HepG2 (cell line): ENCODE measurements around the gene PSMD12. TPM values are rescaled to one million over a fixed set of nuclear protein-coding genes. Genes with fewer than 3 reads are reported as not detected.
A peak's percentile ranks its signal among the peaks of the same experiment; 100 is the strongest.

Source experiments
- BRF2 ChIP-seq: sonication (generic); formaldehyde crosslinking; IDR thresholded peaks from 2 replicates; pipeline ENCODE4 v1.8.1; 2022; ENCODE audit warnings: mild to moderate bottlenecking, missing genetic modification reagents
- CREM ChIP-seq, 2 experiments: sonication (generic) in 1 of 2; formaldehyde crosslinking in 1 of 2; IDR thresholded peaks; 2 replicates each; pipeline versions ENCODE4 v1.4.0 to v1.6.1; 2016 to 2020; ENCODE audit warnings: antibody characterized with exemption in 1 of 2, mild to moderate bottlenecking in 1 of 2, missing genetic modification reagents in 1 of 2
- ERF ChIP-seq: IDR thresholded peaks from 2 replicates; pipeline ENCODE4 v1.6.1; 2018; ENCODE audit warnings: missing biosample characterization, missing genetic modification reagents
- HOXA5 ChIP-seq: sonication (generic); formaldehyde crosslinking; IDR thresholded peaks from 2 replicates; pipeline ENCODE4 v1.4.0; 2020; ENCODE audit warnings: missing genetic modification reagents
- NCOA2 ChIP-seq: sonication (generic); formaldehyde crosslinking; IDR thresholded peaks from 2 replicates; pipeline ENCODE4 v1.8.0; 2022; ENCODE audit warnings: inconsistent platforms
- NFIB ChIP-seq: sonication (generic); formaldehyde crosslinking; IDR thresholded peaks from 2 replicates; pipeline ENCODE4 v1.9.0; 2021; ENCODE audit warnings: missing genetic modification reagents, mild to moderate bottlenecking, borderline replicate concordance
- SP140L ChIP-seq: sonication (generic); formaldehyde crosslinking; IDR thresholded peaks from 2 replicates; pipeline ENCODE4 v1.4.0; 2020; ENCODE audit warnings: missing genetic modification reagents, borderline replicate concordance
- SRSF4 ChIP-seq: fragments of 200-400 bp; formaldehyde crosslinking; IDR thresholded peaks from one replicate; pipeline ENCODE4 v1.6.1; 2018; ENCODE audit warnings: mild to moderate bottlenecking, low read depth, low read length, moderate library complexity; ENCODE audit not compliant: poor library complexity, severe bottlenecking
- WIZ ChIP-seq: sonication (generic); formaldehyde crosslinking; IDR thresholded peaks from 2 replicates; pipeline ENCODE4 v1.5.1; 2020; ENCODE audit warnings: mild to moderate bottlenecking, missing genetic modification reagents
- ZBTB25 ChIP-seq: IDR thresholded peaks from 2 replicates; pipeline ENCODE4 v1.6.1; 2018; ENCODE audit warnings: missing genetic modification reagents
- ZFP41 ChIP-seq: sonication (generic); formaldehyde crosslinking; IDR thresholded peaks from 2 replicates; pipeline ENCODE4 v1.4.0; 2020; ENCODE audit warnings: mild to moderate bottlenecking, missing genetic modification reagents, borderline replicate concordance
- ZNF329 ChIP-seq: sonication (generic); formaldehyde crosslinking; IDR thresholded peaks from 2 replicates; pipeline ENCODE4 v1.9.0; 2021; ENCODE audit warnings: low read depth, mild to moderate bottlenecking, missing genetic modification reagents
- ZNF335 ChIP-seq: sonication (generic); formaldehyde crosslinking; IDR thresholded peaks from 2 replicates; pipeline ENCODE4 v1.4.0; 2020; ENCODE audit warnings: missing genetic modification reagents
- ZNF354B ChIP-seq: sonication (generic); formaldehyde crosslinking; IDR thresholded peaks from 2 replicates; pipeline ENCODE4 v1.8.0; 2022; ENCODE audit warnings: mild to moderate bottlenecking, missing genetic modification reagents
- ZNF550 ChIP-seq: sonication (generic); formaldehyde crosslinking; IDR thresholded peaks from 2 replicates; pipeline ENCODE4 v1.4.0; 2020; ENCODE audit warnings: mild to moderate bottlenecking, missing genetic modification reagents, borderline replicate concordance
- ZNF576 ChIP-seq: sonication (generic); formaldehyde crosslinking; IDR thresholded peaks from 2 replicates; pipeline ENCODE4 v1.4.0; 2020; ENCODE audit warnings: mild to moderate bottlenecking, missing genetic modification reagents
- ZNF609 ChIP-seq: sonication (generic); formaldehyde crosslinking; IDR thresholded peaks from 2 replicates; pipeline ENCODE4 v1.4.0; 2020; ENCODE audit warnings: mild to moderate bottlenecking, missing genetic modification reagents, borderline replicate concordance
- ZNF660 ChIP-seq: sonication (generic); formaldehyde crosslinking; IDR thresholded peaks from 2 replicates; pipeline ENCODE4 v1.5.1; 2020; ENCODE audit warnings: mild to moderate bottlenecking, low read depth, missing genetic modification reagents, borderline replicate concordance
- ZXDC ChIP-seq: sonication (generic); formaldehyde crosslinking; IDR thresholded peaks from 2 replicates; pipeline ENCODE4 v1.5.0; 2020; ENCODE audit warnings: mild to moderate bottlenecking, missing genetic modification reagents
- polyA plus RNA-seq, 8 experiments: library from polyadenylated mRNA; depleted of rRNA in 3 of 8; stranded (reverse) in 7 of 8; unstranded in 1 of 8; fragments of >200 nt; fragmentation: Illumina TruSeq in 4 of 8; extraction: Trizol in 4 of 8; gene quantifications; 2 replicates each; pipeline versions ENCODE4 v1.2.1 to v1.2.3, GENCODE V29; 2011 to 2016; ENCODE audit warnings: low read depth in 4 of 8, missing spikeins in 1 of 8, mixed read lengths in 1 of 8; ENCODE audit not compliant: insufficient read depth in 1 of 8
- total RNA-seq, 5 experiments: library from RNA; depleted of rRNA; stranded (reverse); fragments of >200 nt; fragmentation: Illumina TruSeq; extraction: Trizol; gene quantifications; 2 replicates each; pipeline ENCODE4 v1.2.3, GENCODE V29; 2016; ENCODE audit warnings: low read depth in 1 of 5

PSMD12 gene
- total and polyA plus RNA-seq, 2 of the 13 experiments (the other 11 are each of a cell fraction or from before 2014, with no cell fraction given) = 27.4 to 71.7 TPM

GRCh38 chr17:67390646-67391361 lies 24.4 kb upstream of the PSMD12 start (continued):
- no peak for TF ChIP-seq ZBTB25
- 0 out of 2 replicates have a peak, but pooled peaks have one; percentile 29 for TF ChIP-seq HOXA5
- TF ChIP-seq BRF2 (CRISPR knock-in tag) = no peak
- TF ChIP-seq CREM (IDR thresholded peaks at IDR 0.05) = 0 out of 2 replicates have a peak, but pooled peaks have one; percentile 45
- TF ChIP-seq CREM (CRISPR knock-in tag; IDR thresholded peaks at IDR 0.05) = no peak
- no peak for TF ChIP-seq NFIB (CRISPR knock-in tag)
- TF ChIP-seq ZNF354B (CRISPR knock-in tag) = no peak
- no peak for TF ChIP-seq WIZ
- no peak for TF ChIP-seq SP140L (CRISPR knock-in tag)
- no peak for TF ChIP-seq SRSF4
- TF ChIP-seq ZNF576 = no peak
- no peak for TF ChIP-seq ERF
- no peak for TF ChIP-seq ZNF550 (CRISPR knock-in tag)
- no peak for TF ChIP-seq NCOA2 (CRISPR knock-in tag)
- 0 out of 2 replicates have a peak, but pooled peaks have one; percentile 17 for TF ChIP-seq ZNF335 (CRISPR knock-in tag)
- TF ChIP-seq ZXDC (CRISPR knock-in tag) = no peak
- TF ChIP-seq ZFP41 (CRISPR knock-in tag) = no peak
- no peak for TF ChIP-seq ZNF609
- TF ChIP-seq ZNF660 (CRISPR knock-in tag) = no peak
- no peak for TF ChIP-seq ZNF329
